K562 (cell line): ENCODE results near the gene SLC25A34.

Source experiments
- ASH1L ChIP-seq: fragments of 450-650 bp; IDR thresholded peaks from 2 replicates; pipeline ENCODE4 v1.6.1; 2018; ENCODE audit warnings: borderline replicate concordance, mild to moderate bottlenecking, low read depth; ENCODE audit not compliant: partially characterized antibody
- BRF1 ChIP-seq: IDR thresholded peaks from 3 replicates; pipeline ENCODE4 v1.6.1; 2011; ENCODE audit warnings: borderline replicate concordance, mild to moderate bottlenecking; ENCODE audit not compliant: insufficient read length; ENCODE audit errors: extremely low read depth
- ETV1 ChIP-seq: fragments of 450-650 bp; conservative IDR thresholded peaks from 2 replicates; pipeline ENCODE4 v1.6.1; 2016; ENCODE audit warnings: missing genetic modification characterization, control low read depth, low read depth, missing compliant biosample characterization
- GABPA ChIP-seq: fragments of 200-800 bp; sonication (Bioruptor generic); conservative IDR thresholded peaks from 2 replicates; pipeline ENCODE4 v1.6.1; 2016; ENCODE audit warnings: low read depth, missing genetic modification characterization, missing compliant biosample characterization
- GATAD2B ChIP-seq: fragments of 450-650 bp; IDR thresholded peaks from 2 replicates; pipeline ENCODE4 v1.6.1; 2017; ENCODE audit warnings: mild to moderate bottlenecking, borderline replicate concordance
- HMBOX1 ChIP-seq: sonication (generic); IDR thresholded peaks from 2 replicates; pipeline ENCODE4 v1.6.1; 2016
- MCM3 ChIP-seq: fragments of 450-650 bp; IDR thresholded peaks from 2 replicates; pipeline ENCODE4 v1.6.1; 2016
- MYC ChIP-seq, 2 experiments: fragments of 250-450 bp in 1 of 2; sonication (Bioruptor Pico) in 1 of 2; IDR thresholded peaks; 2 replicates each; pipeline versions ENCODE4 v1.5.1 to v1.6.1; 2012 to 2021; ENCODE audit warnings: low read depth in 2 of 2, borderline replicate concordance in 1 of 2, improper control_type of control experiment in 1 of 2, low read length in 1 of 2, mild to moderate bottlenecking in 1 of 2, moderate library complexity in 1 of 2
- POLR2AphosphoS5 ChIP-seq: IDR thresholded peaks from 2 replicates; pipeline ENCODE4 v1.6.1; 2011; ENCODE audit warnings: mild to moderate bottlenecking, low read depth, low read length, moderate library complexity; ENCODE audit not compliant: control insufficient read depth, insufficient read depth
- TF ChIP-seq, protein P1 (sequence below): sonication (generic); formaldehyde crosslinking; IDR thresholded peaks from 2 replicates; pipeline ENCODE4 v1.8.0; 2023; ENCODE audit warnings: missing genetic modification reagents, mild to moderate bottlenecking, borderline replicate concordance
- TF ChIP-seq, protein P2 (sequence below), 3 experiments: IDR thresholded peaks in 2 of 3; conservative IDR thresholded peaks in 1 of 3; 2 replicates each; pipeline ENCODE4 v1.5.1; 2011 to 2012; ENCODE audit warnings: low read length in 3 of 3, mild to moderate bottlenecking in 3 of 3, control low read depth in 2 of 3, improper control_type of control experiment in 1 of 3, inconsistent platforms in 1 of 3, low read depth in 1 of 3, mixed read lengths in 1 of 3, moderate library complexity in 1 of 3; ENCODE audit not compliant: insufficient read depth in 2 of 3

DNA sequence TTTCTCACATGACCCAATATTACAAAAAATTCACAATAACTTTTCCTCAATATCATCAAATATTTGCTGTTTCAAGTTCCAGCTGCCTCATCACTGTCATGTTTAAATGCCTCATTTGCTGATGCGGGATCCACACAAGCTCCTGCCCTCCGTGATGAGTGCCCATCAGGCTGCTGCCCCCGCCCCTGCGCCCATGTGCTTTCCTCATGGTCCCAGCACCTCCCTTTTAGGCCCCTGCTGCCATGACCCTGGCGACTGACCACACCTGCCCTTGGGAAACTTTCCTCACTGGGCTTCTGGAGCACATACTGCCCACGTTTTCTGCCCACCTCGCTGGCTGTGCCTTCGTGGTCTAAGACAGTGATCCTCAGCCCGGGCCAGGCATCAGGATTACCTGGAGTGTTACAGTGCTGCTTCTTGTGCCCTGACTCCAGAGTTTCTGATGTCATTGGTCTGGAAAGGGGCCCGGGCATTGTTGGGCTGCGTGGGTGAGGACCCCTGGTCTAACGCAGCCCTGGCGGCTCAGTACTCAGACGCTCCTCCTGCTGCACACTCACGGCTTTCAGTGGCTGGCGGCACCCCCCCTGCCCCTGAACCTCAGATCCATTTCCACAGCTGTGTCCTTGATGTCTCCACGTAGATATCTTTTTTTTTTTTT is 31.4 kb upstream of the SLC25A34 start:
- TF ChIP-seq, protein P1, sequence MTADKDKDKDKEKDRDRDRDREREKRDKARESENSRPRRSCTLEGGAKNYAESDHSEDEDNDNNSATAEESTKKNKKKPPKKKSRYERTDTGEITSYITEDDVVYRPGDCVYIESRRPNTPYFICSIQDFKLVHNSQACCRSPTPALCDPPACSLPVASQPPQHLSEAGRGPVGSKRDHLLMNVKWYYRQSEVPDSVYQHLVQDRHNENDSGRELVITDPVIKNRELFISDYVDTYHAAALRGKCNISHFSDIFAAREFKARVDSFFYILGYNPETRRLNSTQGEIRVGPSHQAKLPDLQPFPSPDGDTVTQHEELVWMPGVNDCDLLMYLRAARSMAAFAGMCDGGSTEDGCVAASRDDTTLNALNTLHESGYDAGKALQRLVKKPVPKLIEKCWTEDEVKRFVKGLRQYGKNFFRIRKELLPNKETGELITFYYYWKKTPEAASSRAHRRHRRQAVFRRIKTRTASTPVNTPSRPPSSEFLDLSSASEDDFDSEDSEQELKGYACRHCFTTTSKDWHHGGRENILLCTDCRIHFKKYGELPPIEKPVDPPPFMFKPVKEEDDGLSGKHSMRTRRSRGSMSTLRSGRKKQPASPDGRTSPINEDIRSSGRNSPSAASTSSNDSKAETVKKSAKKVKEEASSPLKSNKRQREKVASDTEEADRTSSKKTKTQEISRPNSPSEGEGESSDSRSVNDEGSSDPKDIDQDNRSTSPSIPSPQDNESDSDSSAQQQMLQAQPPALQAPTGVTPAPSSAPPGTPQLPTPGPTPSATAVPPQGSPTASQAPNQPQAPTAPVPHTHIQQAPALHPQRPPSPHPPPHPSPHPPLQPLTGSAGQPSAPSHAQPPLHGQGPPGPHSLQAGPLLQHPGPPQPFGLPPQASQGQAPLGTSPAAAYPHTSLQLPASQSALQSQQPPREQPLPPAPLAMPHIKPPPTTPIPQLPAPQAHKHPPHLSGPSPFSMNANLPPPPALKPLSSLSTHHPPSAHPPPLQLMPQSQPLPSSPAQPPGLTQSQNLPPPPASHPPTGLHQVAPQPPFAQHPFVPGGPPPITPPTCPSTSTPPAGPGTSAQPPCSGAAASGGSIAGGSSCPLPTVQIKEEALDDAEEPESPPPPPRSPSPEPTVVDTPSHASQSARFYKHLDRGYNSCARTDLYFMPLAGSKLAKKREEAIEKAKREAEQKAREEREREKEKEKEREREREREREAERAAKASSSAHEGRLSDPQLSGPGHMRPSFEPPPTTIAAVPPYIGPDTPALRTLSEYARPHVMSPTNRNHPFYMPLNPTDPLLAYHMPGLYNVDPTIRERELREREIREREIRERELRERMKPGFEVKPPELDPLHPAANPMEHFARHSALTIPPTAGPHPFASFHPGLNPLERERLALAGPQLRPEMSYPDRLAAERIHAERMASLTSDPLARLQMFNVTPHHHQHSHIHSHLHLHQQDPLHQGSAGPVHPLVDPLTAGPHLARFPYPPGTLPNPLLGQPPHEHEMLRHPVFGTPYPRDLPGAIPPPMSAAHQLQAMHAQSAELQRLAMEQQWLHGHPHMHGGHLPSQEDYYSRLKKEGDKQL, result no peak
- no peak for TF ChIP-seq GABPA (tag)
- no peak for TF ChIP-seq GATAD2B
- TF ChIP-seq MCM3, result no peak
- no peak for TF ChIP-seq BRF1
- TF ChIP-seq, protein P2, sequence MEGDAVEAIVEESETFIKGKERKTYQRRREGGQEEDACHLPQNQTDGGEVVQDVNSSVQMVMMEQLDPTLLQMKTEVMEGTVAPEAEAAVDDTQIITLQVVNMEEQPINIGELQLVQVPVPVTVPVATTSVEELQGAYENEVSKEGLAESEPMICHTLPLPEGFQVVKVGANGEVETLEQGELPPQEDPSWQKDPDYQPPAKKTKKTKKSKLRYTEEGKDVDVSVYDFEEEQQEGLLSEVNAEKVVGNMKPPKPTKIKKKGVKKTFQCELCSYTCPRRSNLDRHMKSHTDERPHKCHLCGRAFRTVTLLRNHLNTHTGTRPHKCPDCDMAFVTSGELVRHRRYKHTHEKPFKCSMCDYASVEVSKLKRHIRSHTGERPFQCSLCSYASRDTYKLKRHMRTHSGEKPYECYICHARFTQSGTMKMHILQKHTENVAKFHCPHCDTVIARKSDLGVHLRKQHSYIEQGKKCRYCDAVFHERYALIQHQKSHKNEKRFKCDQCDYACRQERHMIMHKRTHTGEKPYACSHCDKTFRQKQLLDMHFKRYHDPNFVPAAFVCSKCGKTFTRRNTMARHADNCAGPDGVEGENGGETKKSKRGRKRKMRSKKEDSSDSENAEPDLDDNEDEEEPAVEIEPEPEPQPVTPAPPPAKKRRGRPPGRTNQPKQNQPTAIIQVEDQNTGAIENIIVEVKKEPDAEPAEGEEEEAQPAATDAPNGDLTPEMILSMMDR (IDR thresholded peaks at IDR 0.05 in 2 of 3, conservative IDR thresholded peaks at IDR 0.05 in 1 of 3; ENCODE audit: insufficient read depth in 2 of 3, low read depth in 1 of 3, low read length in 3 of 3), result no peak
- no peak for TF ChIP-seq ETV1 (tag)
- TF ChIP-seq ASH1L, result no peak
- TF ChIP-seq MYC (IDR thresholded peaks at IDR 0.05; ENCODE audit: low read depth, low read length), result no peak
- no peak for TF ChIP-seq MYC (CRISPR knock-in tag; IDR thresholded peaks at IDR 0.05; ENCODE audit: borderline replicate concordance, low read depth)
- TF ChIP-seq POLR2AphosphoS5, result no peak
- TF ChIP-seq HMBOX1, result no peak
